Measurements from ENCODE around the gene ZNF423. TPM values are rescaled to one million over a fixed set of nuclear protein-coding genes. Genes with fewer than 3 reads are reported as not detected.

ZNF423 gene
- total RNA-seq, 1 donor from 2014 or later, result 0.69 TPM

GRCh38 chr16:49867796-49868668 is 12.1 kb upstream of the ZNF423 start:
- H3K4me3 ChIP-seq (ENCODE audit: low read depth, low read length), result no peak overlapping the region
- no peak for TF ChIP-seq CTCF (conservative IDR thresholded peaks at IDR 0.05; ENCODE audit: low read depth, low read length)
- DNase-seq (ENCODE audit: low read depth), result no peak

DNA sequence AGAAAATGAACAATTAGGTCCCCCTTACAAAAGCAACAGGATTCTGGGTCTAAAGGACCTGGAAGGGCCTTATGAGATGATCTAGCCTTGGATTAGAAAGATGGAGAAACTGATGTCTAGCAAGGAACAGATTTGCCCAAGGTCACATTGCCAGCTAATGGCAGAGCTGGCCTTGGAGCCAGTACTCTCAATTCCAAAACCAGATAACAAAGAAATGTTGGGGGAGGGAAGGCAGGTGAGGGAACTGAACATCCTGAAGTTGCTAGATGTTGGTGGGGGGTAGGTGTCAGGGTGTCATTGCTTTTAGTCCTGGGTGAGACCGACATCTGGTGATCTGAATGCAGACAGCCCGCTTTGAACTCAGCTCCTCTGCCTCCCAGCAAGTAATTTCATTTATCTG is 11.3 kb upstream of the ZNF423 start:
- no peak overlapping the region for H3K4me3 ChIP-seq (ENCODE audit: low read depth, low read length)
- no peak for TF ChIP-seq CTCF (conservative IDR thresholded peaks at IDR 0.05; ENCODE audit: low read depth, low read length)
- no peak for DNase-seq (ENCODE audit: low read depth)

DNA sequence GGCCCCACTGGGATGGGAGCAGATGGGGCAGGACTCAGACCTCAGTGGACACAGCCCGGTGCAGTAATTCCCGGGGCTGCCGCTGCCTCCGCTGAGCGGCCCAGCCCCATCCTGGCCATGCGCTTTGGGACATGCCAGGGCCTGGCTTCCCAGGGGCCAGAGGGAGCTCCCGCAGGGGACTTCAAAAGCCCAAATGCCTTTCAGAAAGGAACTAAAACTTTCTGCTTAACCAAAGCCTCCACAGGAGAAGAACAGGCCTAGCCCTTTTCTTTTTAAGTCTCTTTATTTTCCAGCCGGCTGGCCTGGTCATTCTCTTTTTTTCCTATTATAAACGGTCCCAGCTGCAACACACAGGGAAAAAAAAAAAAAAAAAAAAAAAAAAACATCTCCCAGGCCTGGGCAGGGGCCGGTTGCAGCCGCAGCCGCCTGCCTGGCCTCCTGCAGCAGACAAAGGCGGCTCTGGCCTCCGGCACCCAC is 10.7 kb upstream of the ZNF423 start:
- H3K4me3 ChIP-seq (ENCODE audit: low read depth, low read length), result no peak overlapping the region
- no peak for DNase-seq (ENCODE audit: low read depth)
- no peak for TF ChIP-seq CTCF (conservative IDR thresholded peaks at IDR 0.05; ENCODE audit: low read depth, low read length)

GRCh38 chr16:49862694-49863093 is 6.8 kb upstream of the ZNF423 start:
- no peak overlapping the region for H3K4me3 ChIP-seq (ENCODE audit: low read depth, low read length)
- TF ChIP-seq CTCF (conservative IDR thresholded peaks at IDR 0.05; ENCODE audit: low read depth, low read length), result no peak
- DNase-seq (ENCODE audit: low read depth), result no peak

DNA sequence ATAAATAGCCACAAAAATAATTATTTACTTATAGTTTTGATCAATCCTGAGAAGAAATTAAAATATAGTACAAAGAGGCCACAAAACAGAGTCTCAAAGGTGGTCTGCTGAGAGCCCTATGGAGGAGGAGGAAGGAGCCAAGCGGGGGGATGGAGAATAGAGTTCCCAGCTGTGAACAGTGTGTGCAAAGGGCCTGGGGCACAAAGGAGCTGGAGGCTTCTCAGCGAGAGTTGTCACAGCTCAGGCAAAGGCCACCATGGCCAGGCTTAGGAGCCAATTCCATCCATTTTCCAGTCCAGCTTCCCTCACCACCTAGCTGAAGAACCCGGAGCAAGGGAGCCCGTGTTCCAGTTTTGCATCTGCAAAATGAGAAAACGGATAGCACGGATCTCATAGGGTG is 5.4 kb upstream of the ZNF423 start:
- no peak for TF ChIP-seq CTCF (conservative IDR thresholded peaks at IDR 0.05; ENCODE audit: low read depth, low read length)
- DNase-seq (ENCODE audit: low read depth), result no peak
- H3K4me3 ChIP-seq (ENCODE audit: low read depth, low read length), result no peak overlapping the region

GRCh38 chr16:49860593-49860992 is 4.7 kb upstream of the ZNF423 start:
- H3K4me3 ChIP-seq (ENCODE audit: low read depth, low read length), result no peak overlapping the region
- no peak for DNase-seq (ENCODE audit: low read depth)
- TF ChIP-seq CTCF (conservative IDR thresholded peaks at IDR 0.05; ENCODE audit: low read depth, low read length), result no peak
